Tibial artery (tissue), 4 donors: ENCODE results near the gene AGRN.
"Not testable (repeated sequence)": the region's sequence is repeated elsewhere in the genome, so short reads cannot be mapped to it uniquely, and the experiment has no call there.

Experiments used
- DNase-seq, 2 donors: peaks; one replicate each; pipeline ENCODE4 v3.0.0-alpha.2; 2019
- H3K27ac ChIP-seq, 2 donors: fragments of 200-600 bp; sonication (generic) in 1 of 2; 1 replicate in 1 of 2; 2 replicates in 1 of 2; pipeline ENCODE4 v1.5.1; 2018 to 2019; ENCODE audit warnings: mild to moderate bottlenecking in 1 of 2
- H3K27me3 ChIP-seq, 2 donors: fragments of 200-600 bp; sonication (generic) in 1 of 2; one replicate each; pipeline versions ENCODE4 v1.5.1 to v1.6.0; 2016 to 2019
- H3K36me3 ChIP-seq, 3 donors: fragments of 200-600 bp; sonication (generic) in 2 of 3; one replicate each; pipeline ENCODE4 v1.5.1; 2016 to 2019; ENCODE audit warnings: mild to moderate bottlenecking in 2 of 3
- H3K4me1 ChIP-seq, 4 donors: fragments of 200-600 bp; sonication (generic) in 2 of 4; 1 replicate in 3 of 4; 2 replicates in 1 of 4; pipeline ENCODE4 v1.5.1; 2016 to 2019
- H3K4me3 ChIP-seq, 2 donors: fragments of 200-600 bp; sonication (generic) in 1 of 2; 1 replicate in 1 of 2; 2 replicates in 1 of 2; pipeline ENCODE4 v1.5.1; 2018 to 2019; ENCODE audit warnings: mild to moderate bottlenecking in 2 of 2
- H3K9me3 ChIP-seq, 3 donors: fragments of 200-600 bp; sonication (generic) in 1 of 3; one replicate each; pipeline ENCODE4 v1.5.1; 2016 to 2019
- intact Hi-C: fragments of 100-400 bp; cut with DNase I; formaldehyde crosslinking; loops from one replicate; pipeline ENCODE4 v1.15.0; 2023; ENCODE audit warnings: low total_unique reads
- TF ChIP-seq, protein P1 (sequence below), 2 experiments: fragments of 200-600 bp in 1 of 2; fragments of 450-650 bp in 1 of 2; IDR thresholded peaks; one replicate each; pipeline ENCODE4 v1.5.1; 2017 to 2019; ENCODE audit warnings: antibody characterized with exemption in 2 of 2, mild to moderate bottlenecking in 1 of 2, moderate library complexity in 1 of 2

AGRN gene

DNA sequence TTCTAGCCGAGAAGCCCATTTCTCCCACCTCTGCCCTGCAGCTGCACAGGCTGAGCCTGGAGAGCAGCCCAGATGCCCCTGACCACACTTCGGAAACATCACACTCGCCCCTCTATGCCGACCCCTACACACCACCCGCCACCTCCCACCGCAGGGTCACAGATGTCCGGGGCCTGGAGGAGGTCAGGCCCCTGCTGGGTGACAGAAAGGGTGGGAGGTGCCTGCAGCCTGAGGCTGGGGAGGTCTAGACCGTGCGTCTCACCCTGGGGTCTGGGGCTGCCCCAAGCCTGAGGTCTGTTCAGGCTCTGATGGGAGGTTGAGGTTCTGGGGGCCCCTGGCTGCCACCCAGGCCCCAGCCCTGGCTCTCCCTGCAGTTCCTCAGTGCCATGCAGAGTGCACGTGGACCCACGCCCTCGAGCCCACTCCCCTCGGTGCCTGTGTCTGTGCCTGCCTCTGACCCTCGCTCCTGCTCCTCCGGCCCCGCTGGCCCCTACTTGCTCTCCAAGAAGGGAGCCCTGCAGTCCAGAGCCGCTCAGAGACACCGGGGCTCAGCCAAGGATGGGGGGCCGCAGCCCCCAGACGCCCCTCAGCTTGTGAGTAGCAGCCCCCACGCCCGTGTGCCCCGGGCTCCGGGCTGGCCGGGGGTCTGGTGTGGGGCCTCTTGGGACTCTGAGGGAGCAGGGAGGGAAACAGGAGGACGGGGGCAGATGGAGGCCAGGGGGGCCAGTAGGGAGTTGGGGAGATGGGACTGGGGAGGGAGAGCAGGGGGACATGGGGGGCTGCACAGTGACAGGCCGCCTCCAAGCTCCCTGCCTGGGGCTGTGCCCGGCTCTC, 46.2 kb upstream of the AGRN start:
- H3K36me3 ChIP-seq: no peaks in the 10 kb centered on the region
- H3K4me1 ChIP-seq: peaks cover 0 to 14% (median 7%) of the 10 kb centered on the region in 4 donors
- H3K4me3 ChIP-seq: no peak overlapping the region
- no peak for DNase-seq
- peaks cover 0 to 72% of the 10 kb centered on the region in 2 donors for H3K27me3 ChIP-seq
- no peaks in the 10 kb centered on the region for H3K9me3 ChIP-seq
- TF ChIP-seq, protein P1, sequence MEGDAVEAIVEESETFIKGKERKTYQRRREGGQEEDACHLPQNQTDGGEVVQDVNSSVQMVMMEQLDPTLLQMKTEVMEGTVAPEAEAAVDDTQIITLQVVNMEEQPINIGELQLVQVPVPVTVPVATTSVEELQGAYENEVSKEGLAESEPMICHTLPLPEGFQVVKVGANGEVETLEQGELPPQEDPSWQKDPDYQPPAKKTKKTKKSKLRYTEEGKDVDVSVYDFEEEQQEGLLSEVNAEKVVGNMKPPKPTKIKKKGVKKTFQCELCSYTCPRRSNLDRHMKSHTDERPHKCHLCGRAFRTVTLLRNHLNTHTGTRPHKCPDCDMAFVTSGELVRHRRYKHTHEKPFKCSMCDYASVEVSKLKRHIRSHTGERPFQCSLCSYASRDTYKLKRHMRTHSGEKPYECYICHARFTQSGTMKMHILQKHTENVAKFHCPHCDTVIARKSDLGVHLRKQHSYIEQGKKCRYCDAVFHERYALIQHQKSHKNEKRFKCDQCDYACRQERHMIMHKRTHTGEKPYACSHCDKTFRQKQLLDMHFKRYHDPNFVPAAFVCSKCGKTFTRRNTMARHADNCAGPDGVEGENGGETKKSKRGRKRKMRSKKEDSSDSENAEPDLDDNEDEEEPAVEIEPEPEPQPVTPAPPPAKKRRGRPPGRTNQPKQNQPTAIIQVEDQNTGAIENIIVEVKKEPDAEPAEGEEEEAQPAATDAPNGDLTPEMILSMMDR (IDR thresholded peaks at IDR 0.05): no peak
- intact Hi-C loops: no loop called here
- no peak overlapping the region for H3K27ac ChIP-seq

DNA sequence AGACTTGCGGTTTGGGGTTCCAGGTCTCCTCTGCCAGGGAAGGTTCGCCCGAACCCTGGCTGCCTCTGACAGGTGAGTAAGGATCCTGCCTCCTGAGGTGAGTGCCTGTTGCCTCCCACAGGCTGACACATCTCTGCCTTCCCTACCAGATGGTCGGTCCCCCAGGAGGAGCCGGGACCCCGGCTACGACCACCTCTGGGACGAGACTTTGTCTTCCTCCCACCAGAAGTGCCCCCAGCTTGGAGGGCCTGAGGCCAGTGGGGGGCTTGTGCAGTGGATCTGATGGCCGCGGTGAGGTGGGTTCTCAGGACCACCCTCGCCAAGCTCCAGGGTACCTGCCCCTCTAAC, 45.7 kb upstream of the AGRN start:
- DNase-seq: no peak
- intact Hi-C loops: no loop called here
- Histone ChIP-seq H3K27ac (no peak overlapping the region), H3K4me3 (no peak overlapping the region), H3K4me1 (peaks cover 0 to 14% (median 7%) of the 10 kb centered on the region in 4 donors), H3K27me3 (peaks cover 0 to 69% of the 10 kb centered on the region in 2 donors), H3K36me3 (no peaks in the 10 kb centered on the region), H3K9me3 (no peaks in the 10 kb centered on the region)
- TF ChIP-seq, protein P1 (IDR thresholded peaks at IDR 0.05): no peak

DNA sequence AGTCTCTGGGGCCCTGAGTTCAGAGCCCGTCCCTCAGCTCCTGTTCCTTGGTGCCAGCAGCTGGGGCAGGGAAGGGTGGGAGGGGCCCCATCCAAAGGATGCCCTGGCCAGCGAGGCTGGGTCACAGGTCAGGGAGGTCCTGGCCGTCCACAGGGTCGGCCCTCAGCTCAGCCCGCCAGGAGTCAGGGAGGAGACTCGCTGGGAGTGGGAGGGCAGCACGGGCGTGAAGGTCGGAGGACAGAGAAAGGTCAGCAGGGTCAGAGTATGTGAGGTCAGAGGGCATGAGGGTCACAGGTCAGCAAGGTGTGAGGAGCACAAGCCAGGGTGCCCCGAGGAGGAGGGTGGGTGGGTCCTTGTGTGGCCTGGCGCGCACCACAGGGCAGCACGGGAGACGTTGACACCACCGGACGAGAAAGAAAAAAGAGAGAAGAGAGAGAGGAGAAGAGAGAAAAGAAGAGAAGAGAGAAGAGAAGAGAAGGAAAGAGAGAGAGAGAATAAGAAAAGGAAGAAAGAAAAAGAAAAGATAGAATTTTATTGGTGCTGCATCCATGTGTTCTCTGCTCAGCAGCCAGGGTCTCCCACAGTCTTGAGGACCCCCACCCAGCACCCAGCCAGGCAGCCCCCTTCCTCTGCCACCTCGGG, 45.1 kb upstream of the AGRN start:
- peaks cover 0 to 64% of the 10 kb centered on the region in 2 donors for H3K27me3 ChIP-seq
- intact Hi-C loops: no loop called here
- DNase-seq: no peak
- H3K4me1 ChIP-seq: peaks cover 0 to 14% (median 7%) of the 10 kb centered on the region in 4 donors
- no peak overlapping the region for H3K4me3 ChIP-seq
- TF ChIP-seq, protein P1 (IDR thresholded peaks at IDR 0.05): no peak
- no peaks in the 10 kb centered on the region for H3K36me3 ChIP-seq
- no peak overlapping the region for H3K27ac ChIP-seq
- H3K9me3 ChIP-seq: no peaks in the 10 kb centered on the region

DNA sequence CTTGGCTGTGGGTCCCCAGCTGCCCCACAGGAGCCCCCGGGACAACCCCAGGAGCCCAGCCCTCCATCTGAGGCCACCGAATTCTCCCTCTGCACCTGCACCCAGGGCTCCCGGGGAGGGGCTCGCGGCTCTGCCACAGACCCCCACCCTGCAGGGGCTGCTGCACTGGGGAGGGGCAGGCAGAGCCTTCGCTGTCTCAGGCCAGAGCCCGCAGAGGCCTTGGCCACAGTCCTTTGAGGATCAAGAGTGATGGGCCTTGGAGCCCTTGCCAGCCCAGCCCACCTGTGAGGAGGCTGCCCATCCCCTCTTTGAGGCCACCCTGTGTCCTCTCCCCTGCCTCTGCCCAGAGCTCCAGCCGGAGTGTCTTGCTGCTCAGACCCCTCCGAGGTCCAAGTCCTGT, 44.6 kb upstream of the AGRN start:
- TF ChIP-seq, protein P1 (IDR thresholded peaks at IDR 0.05): no peak
- H3K4me1 ChIP-seq: peaks cover 0 to 14% (median 7%) of the 10 kb centered on the region in 4 donors
- H3K9me3 ChIP-seq: no peaks in the 10 kb centered on the region
- no peak overlapping the region for H3K27ac ChIP-seq
- peaks cover 0 to 59% of the 10 kb centered on the region in 2 donors for H3K27me3 ChIP-seq
- no peaks in the 10 kb centered on the region for H3K36me3 ChIP-seq
- no peak overlapping the region for H3K4me3 ChIP-seq
- intact Hi-C loops: no loop called here
- no peak for DNase-seq

DNA sequence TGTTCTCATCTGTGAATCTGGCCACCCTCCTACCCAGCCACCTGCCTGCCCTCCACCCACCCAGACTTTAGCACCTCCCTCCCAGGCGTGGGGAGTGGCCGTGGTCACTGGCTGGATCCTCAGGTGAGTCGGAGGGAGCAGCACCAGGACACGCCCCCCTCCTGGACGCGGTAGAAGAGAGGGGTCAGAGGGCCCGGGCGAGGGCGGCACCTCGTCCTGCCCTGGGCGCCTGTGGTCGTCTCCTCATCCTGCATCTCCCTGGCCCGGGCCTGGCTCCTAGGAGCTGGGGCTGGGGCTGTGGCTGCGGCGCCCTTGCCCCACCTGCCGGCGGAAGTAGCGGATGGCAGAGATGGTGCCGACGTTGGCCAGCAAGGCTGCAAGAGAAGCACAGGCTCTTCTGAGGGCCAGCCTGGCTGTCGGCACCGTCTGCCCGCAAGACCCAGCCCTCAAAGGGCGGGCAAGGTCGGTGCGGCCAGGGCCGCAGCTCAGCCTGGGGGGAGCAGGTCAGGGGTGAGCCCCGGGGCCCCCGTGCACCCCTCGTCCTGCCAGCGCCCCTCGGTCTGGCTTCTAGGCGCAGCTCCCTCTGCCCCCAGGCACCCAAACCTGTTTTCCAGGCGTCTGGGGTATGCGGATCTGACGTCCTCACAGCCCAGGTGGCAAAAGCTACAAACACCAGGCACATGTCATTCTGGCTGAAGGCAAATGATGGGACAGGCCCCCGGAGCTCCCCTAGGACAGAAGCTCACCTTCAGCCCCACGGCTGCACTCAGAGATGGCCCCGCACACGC, 43.8 kb upstream of the AGRN start:
- no peaks in the 10 kb centered on the region for H3K9me3 ChIP-seq
- peak; percentile 58 to 83 for DNase-seq
- H3K4me3 ChIP-seq: peak overlapping the region; percentile 37 to 40
- no peaks in the 10 kb centered on the region for H3K36me3 ChIP-seq
- peaks cover 0 to 14% (median 12%) of the 10 kb centered on the region in 4 donors for H3K4me1 ChIP-seq
- intact Hi-C loops: no loop called here
- peaks cover 0 to 52% of the 10 kb centered on the region in 2 donors for H3K27me3 ChIP-seq
- TF ChIP-seq, protein P1 (IDR thresholded peaks at IDR 0.05): peak; percentile 71 to 78
- H3K27ac ChIP-seq: peak overlapping the region in 1 of 2 donors; percentile 46

DNA sequence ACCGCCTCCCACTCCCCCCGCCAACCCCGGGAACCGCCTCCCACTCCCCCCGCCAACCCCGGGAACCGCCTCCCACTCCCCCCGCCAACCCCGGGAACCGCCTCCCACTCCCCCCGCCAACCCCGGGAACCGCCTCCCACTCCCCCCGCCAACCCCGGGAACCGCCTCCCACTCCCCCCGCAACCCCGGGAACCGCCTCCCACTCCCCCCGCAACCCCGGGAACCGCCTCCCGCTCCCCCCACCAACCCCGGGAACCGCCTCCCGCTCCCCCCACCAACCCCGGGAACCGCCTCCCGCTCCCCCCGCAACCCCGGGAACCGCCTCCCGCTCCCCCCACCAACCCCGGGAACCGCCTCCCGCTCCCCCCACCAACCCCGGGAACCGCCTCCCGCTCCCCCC, 43.1 kb upstream of the AGRN start:
- DNase-seq, H3K9me3 ChIP-seq, H3K36me3 ChIP-seq, intact Hi-C loops, H3K4me3 ChIP-seq, H3K27ac ChIP-seq: not testable (repeated sequence)
- Histone ChIP-seq H3K4me1 (peaks cover 0 to 20% (median 17%) of the 10 kb centered on the region in 4 donors), H3K27me3 (peaks cover 0 to 45% of the 10 kb centered on the region in 2 donors)
